HG03521 (cell line): ENCODE measurements around the gene PDE4A.

Experiments
- ATAC-seq: cut with Tn5 transposase; IDR thresholded peaks from one replicate; pipeline ENCODE4 v1.9.1; 2021; ENCODE audit warnings: mild to moderate bottlenecking, moderate library complexity; ENCODE audit not compliant: unreplicated experiment

The PDE4A gene

DNA sequence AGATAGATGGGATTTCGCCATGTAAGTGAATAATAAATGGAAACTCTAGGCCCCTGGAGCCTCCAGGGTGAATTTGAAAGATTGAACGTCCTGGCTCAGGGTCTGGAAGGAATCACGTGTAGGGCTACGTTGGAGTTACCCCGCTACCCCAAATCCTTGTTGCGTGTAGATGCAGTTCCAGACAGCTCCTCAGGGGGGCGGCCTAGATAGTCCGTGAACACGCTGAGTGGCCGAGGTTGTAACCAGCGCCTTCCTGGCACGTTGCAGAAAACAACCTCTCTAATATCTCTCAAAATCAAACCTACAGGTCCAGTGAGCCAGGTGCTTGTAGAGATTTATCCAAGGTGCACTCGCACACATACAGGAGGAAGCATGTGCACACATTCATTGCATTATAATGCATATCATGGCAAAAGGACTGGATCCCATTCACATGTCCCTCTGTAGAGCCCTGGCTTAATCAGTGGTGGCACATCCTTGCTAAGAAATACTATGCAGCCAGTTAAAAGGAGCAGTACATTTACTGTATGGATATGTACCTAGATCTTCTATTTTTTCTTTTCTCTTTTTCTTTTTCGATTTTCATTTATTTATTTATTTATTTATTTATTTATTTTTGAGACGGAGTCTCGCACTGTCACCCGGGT is 85.4 kb downstream of the PDE4A start:
- no peak for ATAC-seq

DNA sequence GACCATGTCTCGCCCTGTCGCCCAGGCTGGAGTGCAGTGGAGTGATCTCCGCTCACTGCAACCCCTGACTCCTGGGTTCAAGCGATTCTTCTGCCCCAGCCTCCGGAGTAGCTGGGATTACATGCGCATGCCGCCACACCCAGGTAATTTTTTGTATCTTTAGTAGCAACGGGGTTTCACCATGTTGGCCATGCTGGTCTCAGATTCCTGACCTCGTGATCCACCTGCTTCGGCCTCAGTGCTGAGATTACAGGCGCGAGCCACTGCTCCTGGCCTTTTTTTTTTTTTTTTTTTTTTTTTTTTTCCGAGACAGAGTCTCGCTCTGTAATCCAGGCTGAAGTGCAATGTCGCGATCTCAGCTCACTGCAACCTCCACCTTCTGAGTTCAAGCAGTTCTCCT is 87.7 kb downstream of the PDE4A start:
- no peak for ATAC-seq

DNA sequence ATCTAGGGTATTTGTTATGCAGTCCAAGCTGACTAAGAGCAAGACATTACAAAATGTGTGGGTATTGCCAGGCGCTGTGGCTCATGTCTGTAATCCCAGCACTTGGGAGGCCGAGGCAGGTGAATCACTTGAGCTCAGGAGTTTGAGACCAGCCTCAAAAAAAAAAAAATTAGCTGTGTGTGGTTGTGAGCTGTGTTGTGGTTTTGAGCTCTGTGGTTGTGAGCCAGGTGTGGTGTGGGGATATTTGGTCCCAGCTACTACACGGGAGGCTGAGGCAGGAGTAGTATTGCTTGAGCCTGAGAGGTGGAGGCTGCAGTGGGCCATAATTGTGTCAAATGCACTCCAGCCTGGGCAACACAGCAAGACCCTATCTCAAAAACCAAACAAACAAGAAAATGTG is 88.4 kb downstream of the PDE4A start:
- no peak for ATAC-seq

DNA sequence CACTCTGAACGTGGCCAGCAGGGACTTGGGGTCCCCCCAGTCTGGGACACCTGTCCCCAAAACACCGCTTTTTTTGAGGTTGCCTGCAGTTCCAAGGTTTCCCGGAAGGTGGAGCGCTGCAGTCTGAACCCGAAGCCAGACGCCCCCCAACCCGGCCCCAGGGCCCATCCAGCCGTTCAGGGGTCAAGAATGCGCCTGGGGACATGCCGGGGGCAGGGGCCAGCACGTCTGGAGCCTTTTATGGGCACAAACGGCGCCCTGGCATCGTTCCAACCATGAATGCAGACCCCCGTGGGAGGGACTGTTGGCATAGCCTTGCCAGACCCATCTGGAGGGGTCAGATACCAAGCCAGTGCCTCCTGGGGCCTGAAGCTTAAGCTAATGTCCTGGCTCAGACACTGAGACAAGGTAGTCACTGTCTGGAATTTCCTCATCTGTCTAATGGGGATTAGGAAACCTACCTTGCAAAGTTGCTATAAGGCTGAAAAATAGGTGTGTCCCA is 90.0 kb downstream of the PDE4A start:
- no peak for ATAC-seq

DNA sequence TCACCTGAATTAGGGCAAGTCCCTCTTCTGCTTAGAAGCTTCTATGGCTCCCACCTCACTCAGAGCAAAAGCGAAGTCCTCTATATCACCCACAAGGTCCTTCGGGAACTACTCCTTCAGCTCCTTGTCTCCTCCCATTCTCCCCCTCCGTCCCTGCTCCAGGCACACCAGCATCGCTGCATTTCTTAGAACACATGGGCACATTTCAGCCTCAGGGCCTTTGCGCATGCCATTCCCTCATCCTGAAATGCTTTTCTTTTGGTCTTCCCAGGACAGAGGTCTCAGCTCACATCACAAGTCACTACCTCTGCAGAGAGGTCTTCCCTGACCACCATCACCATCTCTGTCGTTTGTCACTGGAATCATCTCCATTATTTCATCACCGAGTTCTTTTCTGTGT is 92.9 kb downstream of the PDE4A start:
- ATAC-seq: no peak

DNA sequence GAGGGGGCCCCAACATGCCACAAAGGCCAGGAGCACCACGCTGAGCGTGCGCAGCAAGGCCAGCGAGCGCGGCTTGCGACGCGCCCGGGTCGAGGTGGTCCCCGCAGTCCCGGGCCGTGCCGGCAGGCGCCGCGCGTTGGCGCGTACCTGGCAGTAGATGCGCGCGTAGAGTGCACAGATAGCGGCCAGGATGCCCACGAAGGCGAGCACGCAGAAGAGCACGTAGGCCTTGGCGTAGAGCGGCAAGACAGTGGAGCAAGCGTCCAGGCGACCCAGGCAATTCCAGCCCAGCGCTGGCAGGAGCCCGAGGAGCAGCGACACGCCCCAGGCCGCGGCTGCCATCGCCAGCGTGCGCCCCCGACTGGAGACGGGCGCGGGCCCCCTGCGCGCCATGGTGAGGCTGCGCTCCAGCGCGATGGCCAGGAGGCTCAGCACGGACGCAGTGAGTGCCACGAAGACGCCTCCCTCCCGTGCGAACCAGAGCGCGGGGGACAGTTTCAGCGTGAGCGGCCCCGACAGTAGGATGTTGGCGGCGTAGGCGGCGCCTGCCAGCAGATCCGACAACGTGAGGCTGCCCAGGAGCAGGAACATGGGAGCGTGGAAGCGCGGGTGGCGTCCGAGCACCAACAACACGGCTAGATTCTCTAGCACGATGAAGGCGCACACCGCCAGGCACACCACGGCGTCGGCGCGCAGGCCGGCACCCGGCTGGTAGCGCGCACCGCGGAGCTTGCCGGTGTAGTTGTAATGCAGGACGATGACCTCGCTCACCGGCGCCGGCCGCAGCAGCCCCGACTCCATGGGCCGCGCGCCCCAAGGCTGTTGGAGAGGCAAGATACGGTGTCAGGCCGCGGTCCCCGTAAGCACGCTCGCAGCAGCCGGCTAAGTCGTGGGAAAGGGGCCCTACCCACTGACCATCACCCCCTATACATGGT is 94.1 kb downstream of the PDE4A start:
- ATAC-seq: no peak

DNA sequence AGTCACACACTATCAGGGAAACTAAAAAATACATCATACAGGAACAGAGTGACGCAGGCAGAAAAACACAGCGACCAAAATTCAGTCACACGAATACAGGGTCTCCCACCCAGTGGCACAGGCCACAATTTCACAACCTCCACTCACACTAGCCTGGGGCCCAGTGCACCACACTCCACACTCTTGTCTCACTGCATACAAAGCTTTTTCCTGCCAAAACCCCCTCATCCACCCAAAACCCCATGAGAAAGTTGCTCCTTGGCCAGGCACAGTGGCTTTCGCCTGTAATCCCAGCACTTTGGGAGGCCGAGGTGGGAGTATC is 95.7 kb downstream of the PDE4A start:
- no peak for ATAC-seq

DNA sequence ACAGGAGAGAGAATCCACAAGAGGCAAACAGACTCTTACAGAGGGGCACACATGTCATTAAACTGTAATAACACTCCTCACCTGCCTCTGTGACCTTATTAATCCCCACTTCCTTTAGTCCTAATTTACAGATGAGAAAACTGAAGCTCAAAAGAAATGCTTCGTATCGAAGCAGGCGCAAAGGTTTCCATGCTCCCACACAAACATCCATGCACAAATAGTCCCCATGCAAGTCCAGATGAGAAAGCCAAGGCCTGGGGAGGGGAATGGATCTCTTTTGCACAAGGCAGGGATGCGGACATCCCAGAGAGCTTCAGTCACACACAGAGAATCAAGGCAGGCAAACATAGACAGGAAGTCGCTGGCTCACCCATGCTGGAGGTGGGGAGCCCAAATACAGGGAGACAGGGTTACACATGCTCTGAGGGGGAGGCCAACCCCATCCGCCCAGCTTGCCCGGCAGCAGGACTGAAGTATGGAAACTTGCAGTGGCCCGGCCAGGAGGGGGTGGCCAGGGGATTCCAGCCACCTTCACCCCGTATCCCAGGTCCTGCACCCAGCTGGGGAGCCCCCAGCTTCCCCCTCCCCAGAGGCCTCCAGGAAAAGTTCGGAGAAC is 96.4 kb downstream of the PDE4A start:
- ATAC-seq: no peak

DNA sequence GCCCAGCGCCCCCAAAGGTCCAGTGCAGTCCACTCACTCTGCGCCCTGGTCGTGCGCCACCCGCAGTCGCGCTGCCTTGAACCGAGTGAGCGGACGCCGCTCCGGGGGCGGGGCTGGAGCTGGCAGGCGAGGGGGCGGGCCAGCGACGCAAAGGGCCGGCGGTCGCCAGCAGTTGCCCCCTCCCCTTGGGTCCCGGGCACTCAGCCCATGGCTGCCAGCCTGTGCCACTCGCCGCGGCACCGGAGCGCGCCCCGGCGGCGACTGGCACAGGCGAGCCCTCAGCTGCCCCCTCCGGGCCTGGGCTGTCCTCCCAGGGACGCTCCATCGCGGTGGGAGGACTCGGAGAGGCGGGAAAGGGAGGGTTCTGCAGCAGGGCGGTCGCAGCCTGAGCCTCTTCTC is 97.0 kb downstream of the PDE4A start, which contains the start of gene S1PR5:
S1PR5 (minus strand) TSS at position 87 of the 399 bp plus-strand sequence. CDS start 2,436 bp downstream, outside the sequence.
- ATAC-seq: no peak

DNA sequence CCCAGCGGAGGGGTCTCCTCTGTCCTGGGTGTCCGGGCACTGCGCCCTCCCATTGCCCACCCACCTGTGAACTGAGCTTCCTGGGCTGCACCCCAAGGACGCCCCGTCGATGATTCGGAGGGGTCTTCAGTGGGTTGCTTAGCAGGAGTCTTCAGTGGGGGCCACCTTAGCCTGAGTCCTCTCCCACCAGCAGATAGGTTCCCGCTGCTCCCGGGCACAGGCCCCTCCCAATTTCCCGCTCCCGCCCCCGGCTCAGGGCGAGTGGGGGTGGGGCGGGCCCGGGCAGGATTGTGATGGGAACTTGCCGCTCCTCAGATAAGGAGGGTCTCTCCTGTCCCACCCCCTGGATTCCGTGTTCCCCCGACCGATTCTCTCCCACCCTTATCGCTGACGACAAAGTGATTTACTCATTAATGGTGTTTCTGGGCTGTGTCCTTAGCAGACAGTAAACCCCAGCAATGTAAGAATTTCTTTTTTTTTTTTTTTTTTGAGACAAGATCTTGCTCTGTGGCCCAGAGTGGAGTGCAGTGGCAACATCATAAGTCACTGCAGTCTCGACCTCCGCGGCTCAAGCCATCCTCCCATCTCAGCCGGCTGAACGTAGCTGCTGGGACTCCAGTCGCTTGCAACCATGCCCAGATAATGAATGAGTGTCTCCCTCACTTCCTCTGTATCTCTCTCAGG is 97.6 kb downstream of the PDE4A start:
- ATAC-seq: no peak

DNA sequence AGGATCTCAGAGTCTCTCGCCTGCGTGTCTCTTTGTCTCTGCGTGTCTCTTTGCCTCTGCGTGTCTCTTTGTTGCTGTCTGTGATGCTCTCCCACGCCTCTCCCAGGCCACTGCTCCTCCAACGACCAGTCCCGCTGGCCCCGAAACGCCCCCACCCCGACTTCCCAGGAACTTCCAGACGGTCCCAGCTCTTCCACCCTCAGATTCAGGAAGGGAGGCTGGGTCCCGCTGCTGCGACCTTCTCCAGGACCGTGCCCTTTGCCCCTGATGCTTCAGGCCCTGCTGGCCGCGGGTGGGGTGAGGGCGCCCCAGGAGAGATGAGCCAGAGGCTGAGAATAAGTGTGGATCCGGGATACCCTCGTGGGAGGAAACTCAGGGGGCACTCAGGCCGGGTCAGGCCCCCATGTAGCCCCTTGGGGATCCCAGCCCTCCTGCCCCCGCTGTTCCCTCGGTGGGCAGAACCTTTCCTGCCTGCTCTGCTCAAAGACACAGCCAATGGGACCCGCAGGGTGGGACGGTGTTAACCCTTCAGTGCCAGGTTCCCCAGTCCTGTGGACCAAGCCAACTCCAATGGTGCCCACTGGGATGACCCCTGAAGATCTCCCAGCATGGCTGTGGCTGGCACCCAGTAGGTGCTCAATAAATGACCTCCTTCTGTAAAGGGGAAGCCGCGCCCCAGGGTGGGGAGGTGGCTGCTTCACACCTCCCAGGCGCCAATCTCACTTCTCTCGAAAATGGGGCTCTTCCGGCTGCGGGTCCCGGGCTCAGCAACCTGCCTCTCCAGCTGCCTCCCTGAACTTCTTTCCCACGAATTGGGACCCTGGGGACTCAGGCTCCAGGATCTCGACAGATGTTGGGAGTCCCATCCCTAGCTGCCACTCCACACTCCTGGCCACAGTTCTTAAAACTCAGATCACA is 98.4 kb downstream of the PDE4A start:
- ATAC-seq: no peak
